Natural killer cell (primary cell): ENCODE measurements around the gene HINT3. TPM values are rescaled to one million over a fixed set of nuclear protein-coding genes. Genes with fewer than 3 reads are reported as not detected.
"Not testable (repeated sequence)": the region's sequence is repeated elsewhere in the genome, so short reads cannot be mapped to it uniquely, and the experiment has no call there.

Experiments used
- ATAC-seq, 3 donors: fragments of 150-1000 bp in 2 of 3; fragments of 200-7000 bp in 1 of 3; cut with Tn5 transposase; 1 replicate in 1 of 3; 2 replicates in 2 of 3; pipeline ENCODE4 v1.10.0; 2021; ENCODE audit warnings: mild to moderate bottlenecking in 2 of 3, moderate library complexity in 2 of 3
- DNase-seq, 2 donors: peaks; one replicate each; pipeline versions ENCODE4 v3.0.0 to v3.0.0-alpha.2; 2013 to 2021; ENCODE audit warnings: mixed read lengths in 1 of 2
- H3K27ac ChIP-seq: one replicate; pipeline ENCODE4 v1.5.1; 2013; ENCODE audit warnings: mild to moderate bottlenecking, low read length
- H3K27me3 ChIP-seq: one replicate; pipeline ENCODE4 v1.6.1; 2013; ENCODE audit warnings: low read length; ENCODE audit not compliant: control insufficient read depth, insufficient read depth
- H3K36me3 ChIP-seq: one replicate; pipeline ENCODE4 v1.6.1; 2013; ENCODE audit warnings: low read length; ENCODE audit not compliant: control insufficient read depth, insufficient read depth
- H3K4me1 ChIP-seq: one replicate; pipeline ENCODE4 v1.6.1; 2013; ENCODE audit warnings: low read length; ENCODE audit not compliant: control insufficient read depth, insufficient read depth
- H3K4me3 ChIP-seq: one replicate; pipeline ENCODE4 v1.5.1; 2013; ENCODE audit warnings: low read length
- H3K9me3 ChIP-seq: one replicate; pipeline ENCODE4 v1.6.1; 2013; ENCODE audit warnings: low read length; ENCODE audit not compliant: control insufficient read depth, insufficient read depth
- H3K27ac Mint-ChIP-seq, 2 donors: one replicate each; pipeline ENCODE4 v1.8.0; 2022; ENCODE audit warnings: mild to moderate bottlenecking in 2 of 2, mixed read lengths in 2 of 2, moderate library complexity in 1 of 2
- H3K27me3 Mint-ChIP-seq, 2 donors: one replicate each; pipeline ENCODE4 v1.8.0; 2022; ENCODE audit warnings: low read depth in 2 of 2, mixed read lengths in 2 of 2
- H3K36me3 Mint-ChIP-seq: one replicate; pipeline ENCODE4 v1.8.0; 2022; ENCODE audit warnings: mixed read lengths
- H3K4me1 Mint-ChIP-seq, 2 donors: one replicate each; pipeline ENCODE4 v1.8.0; 2022; ENCODE audit warnings: mixed read lengths in 2 of 2
- H3K4me3 Mint-ChIP-seq: one replicate; pipeline ENCODE4 v1.8.0; 2022; ENCODE audit warnings: mild to moderate bottlenecking, moderate library complexity, mixed read lengths
- H3K9me3 Mint-ChIP-seq, 2 donors: one replicate each; pipeline ENCODE4 v1.8.0; 2022; ENCODE audit warnings: mixed read lengths in 2 of 2
- WGBS: methylation state at CpG from one replicate; pipeline ENCODE4 v1.1.7; 2013; ENCODE audit warnings: missing lambda C conversion rate; ENCODE audit not compliant: insufficient coverage; 5-methylcytosine and 5-hydroxymethylcytosine counted together
- intact Hi-C: fragments of 100-400 bp; cut with micrococcal nuclease; formaldehyde crosslinking; loops from one replicate; pipeline ENCODE4 v1.14.2; 2022
- total RNA-seq, 4 donors: library from RNA; stranded (reverse); fragments of 120-200 nt in 1 of 4; gene quantifications; one replicate each; pipeline versions ENCODE4 v1.2.3 to v1.2.4, GENCODE V29; 2013 to 2022
- TF ChIP-seq, protein P1 (sequence below): fragments of 200-600 bp; IDR thresholded peaks from one replicate; pipeline ENCODE4 v1.8.0; 2022; ENCODE audit warnings: antibody characterized with exemption

HINT3 gene
- total RNA-seq, 3 donors from 2014 or later (not counting 1 experiment from before 2014, with no cell fraction given): 9.7 to 10.5 (median 10.3) TPM

GRCh38 chr6:126020305-126021050 lies 63.9 kb downstream of the HINT3 start:
- Histone ChIP-seq H3K27ac (no peak overlapping the region), H3K4me1 (no peaks in the 10 kb centered on the region), H3K4me3 (no peak overlapping the region), H3K9me3 (no peaks in the 10 kb centered on the region), H3K36me3 (peaks cover 46% of the 10 kb centered on the region), H3K27me3 (no peaks in the 10 kb centered on the region)
- WGBS: 93% methylated on average over 4 of the region's 5 CpGs
- TF ChIP-seq, protein P1, sequence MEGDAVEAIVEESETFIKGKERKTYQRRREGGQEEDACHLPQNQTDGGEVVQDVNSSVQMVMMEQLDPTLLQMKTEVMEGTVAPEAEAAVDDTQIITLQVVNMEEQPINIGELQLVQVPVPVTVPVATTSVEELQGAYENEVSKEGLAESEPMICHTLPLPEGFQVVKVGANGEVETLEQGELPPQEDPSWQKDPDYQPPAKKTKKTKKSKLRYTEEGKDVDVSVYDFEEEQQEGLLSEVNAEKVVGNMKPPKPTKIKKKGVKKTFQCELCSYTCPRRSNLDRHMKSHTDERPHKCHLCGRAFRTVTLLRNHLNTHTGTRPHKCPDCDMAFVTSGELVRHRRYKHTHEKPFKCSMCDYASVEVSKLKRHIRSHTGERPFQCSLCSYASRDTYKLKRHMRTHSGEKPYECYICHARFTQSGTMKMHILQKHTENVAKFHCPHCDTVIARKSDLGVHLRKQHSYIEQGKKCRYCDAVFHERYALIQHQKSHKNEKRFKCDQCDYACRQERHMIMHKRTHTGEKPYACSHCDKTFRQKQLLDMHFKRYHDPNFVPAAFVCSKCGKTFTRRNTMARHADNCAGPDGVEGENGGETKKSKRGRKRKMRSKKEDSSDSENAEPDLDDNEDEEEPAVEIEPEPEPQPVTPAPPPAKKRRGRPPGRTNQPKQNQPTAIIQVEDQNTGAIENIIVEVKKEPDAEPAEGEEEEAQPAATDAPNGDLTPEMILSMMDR: no peak
- Mint-ChIP-seq H3K4me1 (no peaks in the 10 kb centered on the region), H3K27ac (no peak overlapping the region), H3K9me3 (no peaks in the 10 kb centered on the region), H3K36me3 (peaks cover 14% of the 10 kb centered on the region), H3K27me3 (no peaks in the 10 kb centered on the region), H3K4me3 (no peak overlapping the region)
- ATAC-seq (no peak), DNase-seq (no peak)
- intact Hi-C loops: no loop called here

DNA sequence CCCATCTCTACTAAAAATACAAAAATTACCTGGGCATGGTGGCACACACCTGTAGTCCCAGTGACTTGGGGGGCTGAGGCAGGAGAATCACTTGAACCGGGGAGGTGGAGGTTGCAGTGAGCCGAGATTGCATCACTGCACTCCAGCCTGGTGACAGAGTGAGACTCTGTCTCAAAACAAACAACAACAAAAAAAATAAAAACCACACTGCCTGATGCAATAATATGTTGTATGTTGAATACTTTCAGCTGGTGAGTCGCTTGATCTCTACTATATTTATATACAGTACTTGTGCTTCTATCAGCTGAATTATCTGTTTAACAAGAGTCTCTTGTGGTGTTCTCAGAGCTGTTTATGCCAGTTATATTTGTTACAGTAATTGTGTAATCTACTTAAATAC lies 66.9 kb downstream of the HINT3 start:
- ATAC-seq, H3K4me1 ChIP-seq, H3K4me1 Mint-ChIP-seq, H3K9me3 Mint-ChIP-seq, H3K27me3 ChIP-seq, H3K27me3 Mint-ChIP-seq, H3K27ac ChIP-seq, DNase-seq, H3K9me3 ChIP-seq, H3K27ac Mint-ChIP-seq, intact Hi-C loops, H3K4me3 Mint-ChIP-seq, H3K4me3 ChIP-seq: not testable (repeated sequence)
- peaks cover 48% of the 10 kb centered on the region for H3K36me3 ChIP-seq
- 100% methylated on average over 2 of the region's 3 CpGs for WGBS
- peaks cover 13% of the 10 kb centered on the region for H3K36me3 Mint-ChIP-seq

- H3K27ac Mint-ChIP-seq: no peak overlapping the region
- DNase-seq: no peak
- peaks cover 10% of the 10 kb centered on the region for H3K36me3 Mint-ChIP-seq
- peaks cover 39% of the 10 kb centered on the region for H3K36me3 ChIP-seq
- no peaks in the 10 kb centered on the region for H3K27me3 ChIP-seq
- no peaks in the 10 kb centered on the region for H3K9me3 Mint-ChIP-seq
- no peaks in the 10 kb centered on the region for H3K4me1 ChIP-seq
- TF ChIP-seq, protein P1: no peak
- no peak overlapping the region for H3K4me3 Mint-ChIP-seq
- 100% methylated on average over 1 of the region's 2 CpGs for WGBS
- no peak overlapping the region for H3K4me3 ChIP-seq
- intact Hi-C loops: no loop called here
- H3K4me1 Mint-ChIP-seq: no peaks in the 10 kb centered on the region
- no peaks in the 10 kb centered on the region for H3K27me3 Mint-ChIP-seq
- H3K27ac ChIP-seq: no peak overlapping the region
- H3K9me3 ChIP-seq: no peaks in the 10 kb centered on the region
- ATAC-seq: no peak
Measured at GRCh38 chr6:126026001-126026400, 69.4 kb downstream of the HINT3 start.

GRCh38 chr6:126027601-126028000 lies 71.0 kb downstream of the HINT3 start:
- Histone ChIP-seq H3K9me3 (no peaks in the 10 kb centered on the region), H3K36me3 (peaks cover 29% of the 10 kb centered on the region), H3K27me3 (no peaks in the 10 kb centered on the region), H3K4me1 (no peaks in the 10 kb centered on the region), H3K4me3 (no peak overlapping the region), H3K27ac (no peak overlapping the region)
- no peak for ATAC-seq
- Mint-ChIP-seq H3K4me3 (no peak overlapping the region), H3K27me3 (no peaks in the 10 kb centered on the region), H3K9me3 (no peaks in the 10 kb centered on the region), H3K4me1 (no peaks in the 10 kb centered on the region), H3K36me3 (peaks cover 6% of the 10 kb centered on the region), H3K27ac (no peak overlapping the region)
- no peak for DNase-seq
- intact Hi-C loops: no loop called here
- TF ChIP-seq, protein P1: no peak

Other genes starting within 250 kb of the HINT3 start
- under 1 TPM; 0.66 to 0.93 (median 0.73) TPM for gene HEY2, start 207.1 kb upstream of the HINT3 start, total RNA-seq
- gene NCOA7, start 165.8 kb upstream of the HINT3 start, total RNA-seq: 10 to 100 TPM; 37.3 to 66.6 (median 56.8) TPM
- 10 to 100 TPM; 12.2 to 16.6 (median 12.7) TPM for gene TRMT11, start 29.8 kb downstream of the HINT3 start, total RNA-seq